HG02840 (cell line): ENCODE data around the gene NANOS1.
A peak's percentile ranks its signal among the peaks of the same experiment; 100 is the strongest.

ENCODE experiments used
- ATAC-seq: cut with Tn5 transposase; IDR thresholded peaks from one replicate; pipeline ENCODE4 v1.9.1; 2021; ENCODE audit warnings: mild to moderate bottlenecking, moderate library complexity, moderate number of reproducible peaks; ENCODE audit not compliant: unreplicated experiment, low FRiP score

The NANOS1 gene

GRCh38 chr10:119055472-119055871, 26.0 kb downstream of the NANOS1 start:
- ATAC-seq: no peak

GRCh38 chr10:119058010-119058409, 28.5 kb downstream of the NANOS1 start:
- ATAC-seq: no peak

- ATAC-seq: no peak
These were observed 30.0 kb downstream of the NANOS1 start for GRCh38 chr10:119059557-119059956.

GRCh38 chr10:119060107-119060506, 30.6 kb downstream of the NANOS1 start:
- ATAC-seq: no peak

GRCh38 chr10:119061352-119061751, 31.8 kb downstream of the NANOS1 start:
- ATAC-seq: no peak

GRCh38 chr10:119061926-119062325, 32.4 kb downstream of the NANOS1 start:
- no peak for ATAC-seq

GRCh38 chr10:119070395-119071165, 41.1 kb downstream of the NANOS1 start:
- no peak for ATAC-seq

GRCh38 chr10:119073584-119073983, 44.1 kb downstream of the NANOS1 start:
- ATAC-seq: no peak

- ATAC-seq: no peak
These were observed 49.1 kb downstream of the NANOS1 start for GRCh38 chr10:119078422-119079179.

GRCh38 chr10:119079599-119080520, 50.3 kb downstream of the NANOS1 start:
- ATAC-seq: peak; percentile 43

GRCh38 chr10:119080521-119081259, 51.2 kb downstream of the NANOS1 start, which contains the start of gene EIF3A:
Gene EIF3A, minus strand, starts transcription at chr10:119080817. Its CDS starts 141 bp downstream, at chr10:119080676.
- ATAC-seq: peak; percentile 78
